ENCODE results near the gene FBXL19.

The FBXL19 gene

DNA sequence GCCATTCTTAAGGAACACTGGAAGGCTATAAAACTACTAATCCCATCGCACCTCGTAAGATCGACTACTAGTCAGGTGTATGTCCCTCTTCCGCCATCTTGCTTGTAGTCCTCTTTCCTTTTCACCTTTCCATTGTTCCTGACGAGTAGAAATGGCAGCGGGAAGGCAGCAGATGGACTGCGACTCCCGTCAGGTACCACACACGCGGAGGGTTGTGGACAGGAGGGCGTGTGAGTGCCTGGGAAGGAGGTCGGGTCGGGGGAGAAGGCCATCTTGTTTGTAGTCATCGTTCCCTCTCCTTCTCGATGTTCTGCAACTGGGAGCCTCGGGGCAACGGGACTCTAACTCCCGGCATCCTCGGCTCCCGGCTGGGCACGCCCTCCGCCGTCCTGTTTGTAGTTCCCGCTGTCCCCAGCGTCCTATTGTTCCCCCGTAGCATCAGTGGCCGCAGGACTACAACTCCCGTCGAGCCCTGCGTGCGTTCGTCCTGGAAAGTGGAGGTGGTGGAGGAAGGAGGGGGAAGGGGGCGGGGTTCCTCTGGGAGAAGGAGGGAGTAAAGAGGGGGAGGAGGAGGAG lies 324 bp upstream of the FBXL19 start:
- TF ChIP-seq, protein P1, sequence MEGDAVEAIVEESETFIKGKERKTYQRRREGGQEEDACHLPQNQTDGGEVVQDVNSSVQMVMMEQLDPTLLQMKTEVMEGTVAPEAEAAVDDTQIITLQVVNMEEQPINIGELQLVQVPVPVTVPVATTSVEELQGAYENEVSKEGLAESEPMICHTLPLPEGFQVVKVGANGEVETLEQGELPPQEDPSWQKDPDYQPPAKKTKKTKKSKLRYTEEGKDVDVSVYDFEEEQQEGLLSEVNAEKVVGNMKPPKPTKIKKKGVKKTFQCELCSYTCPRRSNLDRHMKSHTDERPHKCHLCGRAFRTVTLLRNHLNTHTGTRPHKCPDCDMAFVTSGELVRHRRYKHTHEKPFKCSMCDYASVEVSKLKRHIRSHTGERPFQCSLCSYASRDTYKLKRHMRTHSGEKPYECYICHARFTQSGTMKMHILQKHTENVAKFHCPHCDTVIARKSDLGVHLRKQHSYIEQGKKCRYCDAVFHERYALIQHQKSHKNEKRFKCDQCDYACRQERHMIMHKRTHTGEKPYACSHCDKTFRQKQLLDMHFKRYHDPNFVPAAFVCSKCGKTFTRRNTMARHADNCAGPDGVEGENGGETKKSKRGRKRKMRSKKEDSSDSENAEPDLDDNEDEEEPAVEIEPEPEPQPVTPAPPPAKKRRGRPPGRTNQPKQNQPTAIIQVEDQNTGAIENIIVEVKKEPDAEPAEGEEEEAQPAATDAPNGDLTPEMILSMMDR (conservative IDR thresholded peaks at IDR 0.05; ENCODE audit: low read depth, low read length) = no peak
- peak; percentile 100 for DNase-seq (ENCODE audit: low read depth)
- peak overlapping the region; percentile 97 for H3K4me3 ChIP-seq (ENCODE audit: low read depth, low read length)

DNA sequence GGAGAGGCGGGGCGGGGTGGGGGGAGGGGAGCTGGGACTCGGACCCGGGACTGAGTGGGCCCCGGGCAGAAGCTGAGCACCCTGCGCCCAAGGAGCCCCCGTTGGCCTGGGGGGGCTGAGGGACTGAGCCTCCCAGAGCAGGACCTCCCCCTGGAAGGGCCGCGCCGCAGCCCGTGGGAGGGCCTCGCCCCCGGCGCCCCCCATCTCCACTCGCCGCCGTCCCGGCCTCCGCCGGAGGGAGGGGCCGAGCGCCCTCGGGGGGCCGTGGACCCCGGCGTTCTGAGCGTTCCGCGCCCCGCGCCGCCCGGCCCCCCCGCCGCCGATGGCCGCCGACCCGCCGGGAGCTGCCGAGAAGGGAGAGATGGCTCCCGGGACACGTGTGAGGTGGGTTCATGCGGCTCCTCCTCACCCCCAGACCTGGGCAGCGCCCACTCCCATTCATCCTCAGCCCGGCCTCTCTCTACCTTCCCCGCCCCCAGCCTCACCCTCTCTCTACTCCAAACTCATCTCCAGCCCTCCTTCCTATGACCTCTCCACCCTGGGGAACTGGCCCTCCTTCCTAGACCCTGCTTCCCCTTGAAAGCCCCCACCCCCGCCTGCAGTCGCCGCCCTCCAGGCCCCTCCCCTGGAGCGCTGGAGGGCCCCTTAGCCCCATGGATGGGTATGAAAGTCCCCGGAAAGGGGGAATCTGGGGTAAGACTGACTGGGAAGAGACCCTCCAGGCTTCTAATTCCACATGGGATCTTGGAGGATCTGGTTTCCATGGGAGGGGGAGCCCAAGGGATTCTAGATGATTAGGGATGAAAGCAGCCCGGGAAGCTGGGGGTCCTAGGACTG lies 922 bp downstream of the FBXL19 start:
- no peak for DNase-seq (ENCODE audit: low read depth)
- TF ChIP-seq, protein P1 (conservative IDR thresholded peaks at IDR 0.05; ENCODE audit: low read depth, low read length) = no peak
- H3K4me3 ChIP-seq (ENCODE audit: low read depth, low read length) = peak overlapping the region; percentile 97

DNA sequence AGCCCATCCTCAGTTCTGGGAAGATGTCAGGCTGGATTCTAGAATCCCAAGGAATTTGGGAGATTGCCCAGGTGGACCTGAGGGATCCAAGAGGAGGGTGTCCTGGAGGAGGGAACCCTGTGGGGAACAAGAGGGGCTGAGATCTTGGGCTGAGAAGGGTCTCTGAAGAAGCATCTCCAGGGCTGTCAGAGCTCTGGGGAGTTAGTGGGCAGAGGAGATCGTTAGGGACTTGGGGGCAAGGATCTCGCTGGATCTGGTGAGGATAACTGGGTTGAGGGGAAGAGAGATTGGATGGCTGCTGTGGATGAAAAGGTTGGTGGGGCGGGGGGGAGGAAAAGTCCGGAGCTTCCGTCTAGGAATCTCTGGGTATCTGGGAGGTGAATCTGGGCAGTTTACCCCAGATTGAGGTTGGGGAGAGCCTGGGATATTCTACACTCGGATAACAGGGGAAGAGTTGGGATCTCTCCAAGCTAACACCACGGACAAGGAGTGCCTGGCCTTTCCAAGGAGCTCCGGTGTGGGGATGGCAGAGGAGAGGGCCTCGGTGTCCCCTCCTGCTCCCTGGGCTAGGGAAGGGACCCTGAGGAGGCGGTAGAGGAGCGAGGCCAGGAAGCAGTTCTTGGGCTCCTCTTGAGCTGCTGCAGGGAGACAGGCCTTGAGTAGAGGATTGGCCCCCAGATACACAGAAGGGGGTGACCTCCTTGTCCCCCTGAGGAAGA lies 1.7 kb downstream of the FBXL19 start:
- TF ChIP-seq, protein P1 (conservative IDR thresholded peaks at IDR 0.05; ENCODE audit: low read depth, low read length) = no peak
- H3K4me3 ChIP-seq (ENCODE audit: low read depth, low read length) = peak overlapping the region; percentile 97
- DNase-seq (ENCODE audit: low read depth) = no peak

DNA sequence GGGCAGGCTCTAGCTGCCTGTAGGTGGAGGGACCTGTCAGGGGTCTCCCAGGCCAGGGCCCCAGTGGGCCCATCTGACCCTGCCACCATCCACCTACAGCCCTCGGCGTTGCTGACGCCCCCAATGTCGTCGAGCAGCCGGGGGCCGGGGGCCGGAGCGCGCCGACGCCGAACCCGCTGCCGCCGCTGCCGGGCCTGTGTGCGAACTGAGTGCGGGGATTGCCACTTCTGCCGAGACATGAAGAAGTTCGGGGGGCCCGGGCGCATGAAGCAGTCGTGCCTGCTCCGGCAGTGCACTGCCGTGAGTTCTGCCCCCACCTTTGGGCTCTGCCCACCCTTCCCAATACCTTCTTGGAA lies 2.2 kb downstream of the FBXL19 start:
- peak overlapping the region; percentile 97 for H3K4me3 ChIP-seq (ENCODE audit: low read depth, low read length)
- no peak for DNase-seq (ENCODE audit: low read depth)
- TF ChIP-seq, protein P1 (conservative IDR thresholded peaks at IDR 0.05; ENCODE audit: low read depth, low read length) = no peak

DNA sequence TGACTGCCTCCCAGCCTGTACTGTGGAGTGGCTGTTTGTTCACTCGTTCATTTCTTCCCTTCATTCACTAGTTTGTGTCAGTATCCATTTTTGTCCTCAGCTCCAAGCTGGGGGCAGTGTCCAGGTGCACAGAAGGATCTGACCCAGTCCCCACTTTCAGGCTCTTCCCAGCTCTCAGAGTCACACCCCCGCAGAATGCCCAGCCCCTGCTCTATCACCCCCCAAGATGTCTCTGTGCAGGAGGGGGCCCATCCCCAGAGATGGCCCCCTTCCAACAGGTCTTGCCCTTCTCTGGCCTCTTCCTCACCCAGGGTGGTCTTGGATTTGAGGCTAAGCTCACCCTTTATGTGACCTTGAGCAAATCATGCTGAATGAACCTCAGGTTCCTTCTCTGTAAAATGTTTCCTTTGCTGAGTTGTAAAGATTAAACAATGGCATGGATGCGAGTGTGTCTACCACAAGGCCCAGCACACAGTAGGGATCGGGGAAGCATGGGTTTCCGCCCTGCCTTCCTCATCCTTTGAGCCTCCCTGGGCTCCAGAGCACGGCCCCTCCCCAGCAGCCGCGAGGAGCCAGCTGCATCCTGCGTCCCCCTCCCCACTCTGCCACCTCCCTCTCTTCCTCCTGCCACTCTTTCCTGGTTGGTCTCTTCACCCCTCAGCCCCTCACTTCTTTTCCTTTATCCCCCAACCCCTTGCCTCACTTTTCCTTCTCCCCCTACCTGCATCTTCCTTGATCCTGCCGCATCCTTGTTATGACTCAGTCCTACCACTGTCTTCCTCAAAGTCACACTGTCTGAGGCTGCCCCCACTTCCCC lies 2.8 kb downstream of the FBXL19 start:
- no peak overlapping the region for H3K4me3 ChIP-seq (ENCODE audit: low read depth, low read length)
- DNase-seq (ENCODE audit: low read depth) = no peak
- TF ChIP-seq, protein P1 (conservative IDR thresholded peaks at IDR 0.05; ENCODE audit: low read depth, low read length) = no peak

DNA sequence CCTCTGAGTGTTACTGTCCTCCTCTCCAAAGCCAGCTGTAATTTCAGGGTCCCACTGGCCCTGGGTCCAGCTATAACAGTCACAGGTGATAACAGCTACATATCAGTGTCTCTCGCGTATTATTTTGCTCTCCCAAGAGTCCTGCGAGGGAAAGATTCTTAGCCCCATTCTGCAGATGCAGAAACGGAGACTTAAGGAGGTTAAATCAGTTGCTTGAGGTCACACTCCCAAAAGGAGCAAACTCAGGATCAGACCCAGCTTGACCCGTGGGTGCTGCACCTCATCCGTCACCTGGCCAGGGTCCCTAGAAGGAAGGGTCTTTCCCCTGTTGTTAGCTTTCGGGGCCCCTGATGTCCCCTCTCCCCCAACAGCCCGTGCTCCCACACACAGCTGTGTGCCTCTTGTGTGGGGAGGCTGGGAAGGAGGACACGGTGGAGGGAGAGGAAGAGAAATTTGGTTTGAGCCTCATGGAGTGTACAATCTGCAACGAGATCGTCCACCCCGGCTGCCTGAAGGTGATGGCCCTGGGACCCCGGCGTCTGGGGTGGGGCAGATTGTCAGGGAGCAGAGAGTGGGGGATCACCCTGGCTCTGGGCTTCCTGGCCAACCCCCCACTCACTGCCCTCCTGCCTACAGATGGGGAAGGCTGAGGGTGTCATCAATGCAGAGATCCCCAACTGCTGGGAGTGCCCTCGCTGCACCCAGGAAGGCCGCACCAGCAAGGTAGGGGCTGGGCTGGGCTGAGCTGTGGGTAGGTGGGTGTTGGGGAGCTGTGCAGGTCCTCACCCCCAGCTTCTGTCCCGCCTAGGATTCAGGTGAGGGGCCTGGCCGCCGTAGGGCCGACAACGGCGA lies 3.8 kb downstream of the FBXL19 start:
- no peak for DNase-seq (ENCODE audit: low read depth)
- H3K4me3 ChIP-seq (ENCODE audit: low read depth, low read length) = no peak overlapping the region
- TF ChIP-seq, protein P1 (conservative IDR thresholded peaks at IDR 0.05; ENCODE audit: low read depth, low read length) = no peak

Measured in choroid plexus epithelial cell (primary cell).